H1 (cell line): ENCODE data around the gene KBTBD13. TPM values are rescaled to one million over a fixed set of nuclear protein-coding genes. Genes with fewer than 3 reads are reported as not detected.

Source experiments
- CREB1 ChIP-seq: IDR thresholded peaks from 2 replicates; pipeline ENCODE4 v1.6.1; 2012; ENCODE audit warnings: inconsistent platforms
- CTBP2 ChIP-seq: IDR thresholded peaks from 2 replicates; pipeline ENCODE4 v1.7.0; 2011; ENCODE audit warnings: borderline replicate concordance, mild to moderate bottlenecking, moderate library complexity, mixed read lengths, low read length; ENCODE audit not compliant: insufficient read depth, insufficient read length
- JUN ChIP-seq: IDR thresholded peaks from 2 replicates; pipeline ENCODE4 v1.6.1; 2011; ENCODE audit warnings: low read depth, mild to moderate bottlenecking, improper control_type of control experiment, low read length
- KDM4A ChIP-seq: IDR thresholded peaks from one replicate; pipeline ENCODE4 v1.7.1; 2012; ENCODE audit warnings: low read depth, mild to moderate bottlenecking, moderate library complexity, low read length, inconsistent platforms; ENCODE audit not compliant: severe bottlenecking
- NANOG ChIP-seq: IDR thresholded peaks from 2 replicates; pipeline ENCODE4 v1.6.1; 2011; ENCODE audit warnings: low read length, low read depth, mild to moderate bottlenecking, inconsistent platforms; ENCODE audit not compliant: insufficient read depth, poor library complexity, severe bottlenecking
- PHF8 ChIP-seq: fragments of 200-600 bp; sonication (generic); conservative IDR thresholded peaks from 2 replicates; pipeline ENCODE4 v1.7.1; 2012; ENCODE audit warnings: low read depth, mild to moderate bottlenecking, inconsistent platforms, low read length, moderate library complexity
- POLR2AphosphoS5 ChIP-seq: IDR thresholded peaks from 2 replicates; pipeline ENCODE4 v1.6.1; 2011; ENCODE audit warnings: low read depth, low read length
- RAD21 ChIP-seq, 2 experiments: IDR thresholded peaks in 1 of 2; conservative IDR thresholded peaks in 1 of 2; 2 replicates each; pipeline ENCODE4 v1.6.1; 2011; ENCODE audit warnings: low read depth in 2 of 2, low read length in 2 of 2, improper control_type of control experiment in 1 of 2, inconsistent platforms in 1 of 2, mild to moderate bottlenecking in 1 of 2, moderate library complexity in 1 of 2
- RNF2 ChIP-seq: fragments of 200-900, 300-1000 bp; sonication (generic); IDR thresholded peaks from 2 replicates; pipeline ENCODE4 v1.7.1; 2016; ENCODE audit warnings: borderline replicate concordance, low read depth, mild to moderate bottlenecking, antibody characterized with exemption, low read length; ENCODE audit not compliant: poor library complexity, severe bottlenecking; ENCODE audit errors: missing control alignments
- polyA plus RNA-seq, 7 experiments: library from polyadenylated mRNA; depleted of rRNA in 3 of 7; stranded (reverse) in 5 of 7; unstranded in 2 of 7; fragments of >200 nt in 5 of 7; fragments of 200-250 nt in 2 of 7; gene quantifications; 1 replicate in 5 of 7; 2 replicates in 1 of 7; 4 replicates in 1 of 7; pipeline versions ENCODE4 v1.2.1 to v1.2.3, GENCODE V29; 2011 to 2013; ENCODE audit warnings: missing spikeins in 2 of 7, mixed read lengths in 2 of 7
- total RNA-seq: library from RNA; stranded (reverse); fragmentation: NEBNext Ultra II Directional; extraction: Animal tissue kit (Norgen Biotek cat#: 25700); gene quantifications from 2 replicates; pipeline ENCODE4 v1.2.1, GENCODE V29; 2021
- TF ChIP-seq, protein P1 (sequence below): IDR thresholded peaks from 2 replicates; pipeline ENCODE4 v1.6.1; 2012; ENCODE audit warnings: inconsistent platforms

KBTBD13 gene
- total and polyA plus RNA-seq, 2 of the 8 experiments (the other 6 are each of a cell fraction or from before 2014, with no cell fraction given) = not detected

- TF ChIP-seq NANOG = no peak
- TF ChIP-seq, protein P1, sequence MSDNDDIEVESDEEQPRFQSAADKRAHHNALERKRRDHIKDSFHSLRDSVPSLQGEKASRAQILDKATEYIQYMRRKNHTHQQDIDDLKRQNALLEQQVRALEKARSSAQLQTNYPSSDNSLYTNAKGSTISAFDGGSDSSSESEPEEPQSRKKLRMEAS = peak; percentile 99
- peak; percentile 73 for TF ChIP-seq CREB1
- TF ChIP-seq CTBP2 = no peak
- peak; percentile 69 to 74 for TF ChIP-seq RAD21 (IDR thresholded peaks at IDR 0.05 in 1 of 2, conservative IDR thresholded peaks at IDR 0.05 in 1 of 2; ENCODE audit: low read depth in 2 of 2, low read length in 2 of 2)
- TF ChIP-seq RNF2 = no peak
- TF ChIP-seq PHF8 = no peak
- no peak for TF ChIP-seq JUN
- no peak for TF ChIP-seq POLR2AphosphoS5
- no peak for TF ChIP-seq KDM4A
These were observed 1.4 kb downstream of the KBTBD13 start (continued) for GRCh38 chr15:65077981-65078352.
